ENCODE measurements around the gene ZMAT5. TPM values are rescaled to one million over a fixed set of nuclear protein-coding genes. Genes with fewer than 3 reads are reported as not detected.

ZMAT5 gene
- polyA plus RNA-seq, 2 of the 4 experiments (the other 2 are of a cell fraction), result 13.0 to 13.3 TPM

DNA sequence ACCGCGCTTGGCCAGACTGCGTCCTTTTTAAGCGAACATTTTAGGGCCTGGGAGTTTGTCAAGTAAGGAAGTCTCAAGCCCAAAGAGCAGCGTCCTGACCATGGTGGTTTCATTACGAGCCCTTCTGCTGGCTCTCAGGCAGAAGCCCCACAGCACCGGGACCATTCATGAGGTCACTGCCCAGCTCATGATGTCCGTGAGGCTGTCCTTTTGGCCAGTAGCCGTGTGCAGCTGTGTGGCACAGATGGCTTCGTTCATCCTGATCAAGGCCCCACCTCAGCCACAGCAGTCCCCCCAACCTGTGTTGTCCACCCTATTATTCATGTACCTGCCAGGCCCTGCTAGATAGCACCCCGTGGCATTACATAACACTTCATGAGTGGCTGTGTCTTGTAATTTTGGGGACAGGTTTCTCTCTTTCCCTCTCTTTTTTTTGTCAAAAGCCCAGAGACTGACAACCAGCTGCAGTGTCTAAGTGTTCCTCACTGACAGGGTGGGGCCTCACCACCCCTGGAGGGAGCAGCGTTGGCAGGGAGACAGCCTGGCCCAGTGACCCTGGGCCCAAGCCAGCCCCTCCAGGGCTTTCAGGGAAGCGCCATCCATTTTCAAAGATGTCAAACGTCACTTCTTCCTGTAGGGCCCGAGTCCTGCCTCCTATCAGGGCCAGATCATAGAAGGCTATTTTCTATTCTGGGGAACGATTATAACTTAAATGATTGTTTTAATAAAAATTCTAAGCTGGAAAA is 68.8 kb downstream of the ZMAT5 start:
- CTCF ChIA-PET, result no interaction called here
- Histone ChIP-seq H3K4me2 (no peak overlapping the region), H3K4me1 (peaks cover 24% of the 10 kb centered on the region)

DNA sequence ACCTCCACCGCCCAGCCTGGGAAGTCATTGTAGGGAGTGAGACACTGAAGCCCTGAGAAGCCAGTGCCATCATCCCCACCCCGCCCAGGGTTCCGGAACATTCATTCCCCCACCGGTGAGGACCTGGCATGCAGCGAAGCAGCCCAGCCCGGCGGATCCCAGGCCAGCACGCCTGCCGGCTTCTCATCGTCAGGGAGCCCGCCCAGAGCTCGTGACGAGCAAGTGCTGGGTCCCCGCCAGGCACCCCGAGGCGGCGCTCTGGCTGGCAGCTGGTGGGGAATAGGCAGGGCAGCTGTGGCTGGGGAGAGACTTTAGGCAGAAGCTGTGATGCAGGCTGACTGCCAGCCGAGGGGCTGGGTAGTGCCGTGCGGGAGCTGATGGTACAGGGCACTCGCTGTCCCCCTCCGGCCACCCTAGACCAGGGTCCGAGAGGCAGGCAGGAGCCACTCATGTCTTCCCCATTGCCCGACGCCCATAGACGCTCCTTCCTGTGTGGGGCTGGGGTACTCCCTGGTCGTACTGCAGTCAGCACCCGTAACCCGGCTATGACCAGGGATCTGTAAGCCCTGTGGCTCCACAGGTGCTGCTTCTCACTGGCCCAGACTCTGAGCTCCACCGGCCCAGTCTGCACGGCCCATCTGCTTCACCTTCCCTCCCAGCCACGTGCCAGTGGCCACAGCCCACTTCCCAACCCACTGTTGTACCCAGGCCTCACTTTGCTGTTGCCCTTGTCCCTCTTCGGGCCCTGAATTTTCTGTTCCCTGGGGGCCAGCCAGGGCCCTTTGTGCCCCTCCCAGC is 71.5 kb downstream of the ZMAT5 start:
- CTCF ChIA-PET, result interaction anchor here (1.9 to 4.6 kb wide), 3 partner anchors 11 to 393 kb away, joined by 7 to 22 read pairs (median 12); no protein-coding TSS in a partner anchor
- H3K4me2 ChIP-seq, result no peak overlapping the region

More for the DNA sequence above, 68.8 kb downstream of the ZMAT5 start:
- ATAC-seq (no peak), FAIRE-seq (no peak), DNase-seq (ENCODE audit: low read depth in 1 of 2, low spot score in 1 of 2) (no peak)
- POLR2A ChIA-PET, result no interaction called here
- Histone ChIP-seq H3K9me3 (no peaks in the 10 kb centered on the region), H3K27ac (no peak overlapping the region), H3K4me3 (no peak overlapping the region)
- 89% methylated on average over 12 of the region's 16 CpGs for WGBS (ENCODE audit: missing lambda C conversion rate)
- TF ChIP-seq ZNF302 (CRISPR knock-in tag; IDR thresholded peaks at IDR 0.05) (no peak), RCOR1 (IDR thresholded peaks at IDR 0.05; ENCODE audit: low read depth, low read length) (no peak), EHMT2 (IDR thresholded peaks at IDR 0.05; ENCODE audit: low read depth) (no peak), MAZ (IDR thresholded peaks at IDR 0.05; ENCODE audit: borderline replicate concordance, low read depth, low read length) (no peak), NPAS2 (CRISPR knock-in tag; IDR thresholded peaks at IDR 0.05; ENCODE audit: borderline replicate concordance) (no peak)

DNA sequence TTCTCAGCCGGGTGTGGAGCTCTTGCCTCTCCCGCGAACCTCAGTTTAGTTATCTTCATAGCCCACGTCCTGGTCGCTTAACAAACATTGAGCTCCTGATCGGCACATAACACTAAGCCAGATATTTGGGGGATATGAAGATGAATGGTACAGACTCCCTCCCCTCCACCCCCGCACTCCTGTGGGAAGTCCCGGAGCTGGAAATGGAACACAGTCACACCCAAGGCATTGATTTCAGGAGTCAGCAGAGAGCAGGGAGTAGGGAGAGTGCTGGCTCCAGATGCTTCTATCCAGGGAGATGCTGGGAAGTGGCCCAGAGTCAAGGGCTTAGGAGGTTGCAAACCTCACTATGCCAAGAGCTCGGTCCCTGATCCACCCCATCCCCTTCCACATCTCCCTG is 73.1 kb downstream of the ZMAT5 start:
- CTCF ChIA-PET, result interaction anchor here (0.9 to 4.6 kb wide), 6 partner anchors 9 to 395 kb away, joined by 3 to 22 read pairs (median 6); no protein-coding TSS in a partner anchor
- Histone ChIP-seq H3K4me1 (no peaks in the 10 kb centered on the region), H3K4me3 (no peak overlapping the region), H3K4me2 (no peak overlapping the region), H3K9me3 (no peaks in the 10 kb centered on the region), H3K27ac (no peak overlapping the region)
- FAIRE-seq (no peak), DNase-seq (ENCODE audit: low read depth in 1 of 2, low spot score in 1 of 2) (no peak), ATAC-seq (no peak)
- WGBS (ENCODE audit: missing lambda C conversion rate), result 95% methylated on average over 8 of the region's 9 CpGs
- POLR2A ChIA-PET, result no interaction called here
- TF ChIP-seq CHD4 (IDR thresholded peaks at IDR 0.05; ENCODE audit: borderline replicate concordance) (no peak), JUNB (IDR thresholded peaks at IDR 0.05) (no peak), KDM1A (IDR thresholded peaks at IDR 0.05; ENCODE audit: low read depth) (no peak), FOXS1 (CRISPR knock-in tag; IDR thresholded peaks at IDR 0.05) (no peak), ZC3H11A (IDR thresholded peaks at IDR 0.05) (no peak), EHF (CRISPR knock-in tag; IDR thresholded peaks at IDR 0.05) (no peak)
- TF ChIP-seq, protein P1, sequence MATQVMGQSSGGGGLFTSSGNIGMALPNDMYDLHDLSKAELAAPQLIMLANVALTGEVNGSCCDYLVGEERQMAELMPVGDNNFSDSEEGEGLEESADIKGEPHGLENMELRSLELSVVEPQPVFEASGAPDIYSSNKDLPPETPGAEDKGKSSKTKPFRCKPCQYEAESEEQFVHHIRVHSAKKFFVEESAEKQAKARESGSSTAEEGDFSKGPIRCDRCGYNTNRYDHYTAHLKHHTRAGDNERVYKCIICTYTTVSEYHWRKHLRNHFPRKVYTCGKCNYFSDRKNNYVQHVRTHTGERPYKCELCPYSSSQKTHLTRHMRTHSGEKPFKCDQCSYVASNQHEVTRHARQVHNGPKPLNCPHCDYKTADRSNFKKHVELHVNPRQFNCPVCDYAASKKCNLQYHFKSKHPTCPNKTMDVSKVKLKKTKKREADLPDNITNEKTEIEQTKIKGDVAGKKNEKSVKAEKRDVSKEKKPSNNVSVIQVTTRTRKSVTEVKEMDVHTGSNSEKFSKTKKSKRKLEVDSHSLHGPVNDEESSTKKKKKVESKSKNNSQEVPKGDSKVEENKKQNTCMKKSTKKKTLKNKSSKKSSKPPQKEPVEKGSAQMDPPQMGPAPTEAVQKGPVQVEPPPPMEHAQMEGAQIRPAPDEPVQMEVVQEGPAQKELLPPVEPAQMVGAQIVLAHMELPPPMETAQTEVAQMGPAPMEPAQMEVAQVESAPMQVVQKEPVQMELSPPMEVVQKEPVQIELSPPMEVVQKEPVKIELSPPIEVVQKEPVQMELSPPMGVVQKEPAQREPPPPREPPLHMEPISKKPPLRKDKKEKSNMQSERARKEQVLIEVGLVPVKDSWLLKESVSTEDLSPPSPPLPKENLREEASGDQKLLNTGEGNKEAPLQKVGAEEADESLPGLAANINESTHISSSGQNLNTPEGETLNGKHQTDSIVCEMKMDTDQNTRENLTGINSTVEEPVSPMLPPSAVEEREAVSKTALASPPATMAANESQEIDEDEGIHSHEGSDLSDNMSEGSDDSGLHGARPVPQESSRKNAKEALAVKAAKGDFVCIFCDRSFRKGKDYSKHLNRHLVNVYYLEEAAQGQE (IDR thresholded peaks at IDR 0.05), result no peak
- TF ChIP-seq, protein P2, sequence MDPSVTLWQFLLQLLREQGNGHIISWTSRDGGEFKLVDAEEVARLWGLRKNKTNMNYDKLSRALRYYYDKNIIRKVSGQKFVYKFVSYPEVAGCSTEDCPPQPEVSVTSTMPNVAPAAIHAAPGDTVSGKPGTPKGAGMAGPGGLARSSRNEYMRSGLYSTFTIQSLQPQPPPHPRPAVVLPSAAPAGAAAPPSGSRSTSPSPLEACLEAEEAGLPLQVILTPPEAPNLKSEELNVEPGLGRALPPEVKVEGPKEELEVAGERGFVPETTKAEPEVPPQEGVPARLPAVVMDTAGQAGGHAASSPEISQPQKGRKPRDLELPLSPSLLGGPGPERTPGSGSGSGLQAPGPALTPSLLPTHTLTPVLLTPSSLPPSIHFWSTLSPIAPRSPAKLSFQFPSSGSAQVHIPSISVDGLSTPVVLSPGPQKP (IDR thresholded peaks at IDR 0.05; ENCODE audit: low read depth, low read length), result no peak

More for the DNA sequence above, 71.5 kb downstream of the ZMAT5 start:
- no peak for DNase-seq (ENCODE audit: low read depth in 1 of 2, low spot score in 1 of 2)
- POLR2A ChIA-PET, result no interaction called here
- WGBS (ENCODE audit: missing lambda C conversion rate), result 97% methylated on average over 15 of the region's 33 CpGs
- no peak overlapping the region for H3K4me3 ChIP-seq
- no peak overlapping the region for H3K27ac ChIP-seq
- no peak for ATAC-seq
- H3K9me3 ChIP-seq, result no peaks in the 10 kb centered on the region
- TF ChIP-seq FOXS1 (CRISPR knock-in tag; IDR thresholded peaks at IDR 0.05) (no peak), CEBPB (IDR thresholded peaks at IDR 0.05) (no peak), MYC (IDR thresholded peaks at IDR 0.05; ENCODE audit: borderline replicate concordance, low read length) (no peak), JUN (IDR thresholded peaks at IDR 0.05) (no peak), HOXA7 (CRISPR knock-in tag; IDR thresholded peaks at IDR 0.05) (no peak)
- no peak for FAIRE-seq
- H3K4me1 ChIP-seq, result no peaks in the 10 kb centered on the region

All from A549 (cell line).